Spinal cord (tissue), 10 donors: ENCODE data around the gene NUP93. TPM values are rescaled to one million over a fixed set of nuclear protein-coding genes. Genes with fewer than 3 reads are reported as not detected.

Source experiments
- DNase-seq, 6 donors: peaks; one replicate each; pipeline versions ENCODE4 v3.0.0 to v3.0.0-alpha.2; 2013 to 2015; ENCODE audit warnings: low spot score in 6 of 6, low read depth in 4 of 6
- H3K27ac ChIP-seq: one replicate; pipeline ENCODE4 v1.5.1; 2013; ENCODE audit warnings: low read depth, low read length, control low read depth
- H3K27me3 ChIP-seq: one replicate; pipeline ENCODE4 v1.6.1; 2013; ENCODE audit warnings: low read length; ENCODE audit not compliant: control insufficient read depth, insufficient read depth
- H3K36me3 ChIP-seq: one replicate; pipeline ENCODE4 v1.6.1; 2013; ENCODE audit warnings: low read length; ENCODE audit not compliant: control insufficient read depth, insufficient read depth
- H3K4me1 ChIP-seq: one replicate; pipeline ENCODE4 v1.6.1; 2013; ENCODE audit warnings: low read length; ENCODE audit not compliant: control insufficient read depth, insufficient read depth
- H3K4me3 ChIP-seq: one replicate; pipeline ENCODE4 v1.5.1; 2013; ENCODE audit warnings: low read depth, low read length, control low read depth
- H3K9me3 ChIP-seq: one replicate; pipeline ENCODE4 v1.6.1; 2013; ENCODE audit warnings: low read length; ENCODE audit not compliant: control insufficient read depth, insufficient read depth
- WGBS: methylation state at CpG from one replicate; pipeline ENCODE4 v1.1.5; 2013; ENCODE audit warnings: missing lambda C conversion rate; ENCODE audit not compliant: insufficient coverage; 5-methylcytosine and 5-hydroxymethylcytosine counted together
- polyA plus RNA-seq, 2 donors: library from polyadenylated mRNA; unstranded; fragments of 120-200 nt; gene quantifications; one replicate each; pipeline ENCODE4 v1.2.1, GENCODE V29; 2013; ENCODE audit not compliant: insufficient read length in 2 of 2
- total RNA-seq, 2 donors: library from RNA; depleted of rRNA in 1 of 2; stranded (reverse); fragments of 120-200 nt in 1 of 2; fragments of >200 nt in 1 of 2; gene quantifications; one replicate each; pipeline versions ENCODE4 v1.2.3 to v1.2.4, GENCODE V29; 2013 to 2014
- donor health status: healthy.

NUP93 gene
- total and polyA plus RNA-seq, 4 donors = 103 to 128 (median 121) TPM

DNA sequence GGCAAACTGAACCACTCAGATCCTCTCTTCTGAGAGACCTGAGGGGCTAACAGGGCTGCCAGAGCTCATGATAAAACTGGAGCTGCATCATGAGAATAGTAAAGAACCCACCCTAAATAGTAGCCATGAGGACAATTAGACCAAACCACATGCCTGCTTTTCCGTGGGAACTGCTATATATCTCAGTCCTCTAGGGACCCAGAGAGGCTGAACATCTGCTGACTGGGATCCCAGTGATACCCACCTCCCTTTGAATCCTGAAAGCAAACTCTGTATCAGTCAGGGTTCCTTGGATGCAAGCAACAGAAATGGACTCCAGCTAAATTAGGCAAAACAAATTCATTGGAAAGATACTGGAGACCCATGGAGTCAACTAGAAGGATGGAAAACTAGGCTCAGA lies 41.2 kb upstream of the NUP93 start:
- WGBS = 30% methylated on average over 1 of the region's 1 CpG
- no peaks in the 10 kb centered on the region for H3K36me3 ChIP-seq
- H3K27ac ChIP-seq = no peak overlapping the region
- H3K9me3 ChIP-seq = peaks cover 2% of the 10 kb centered on the region
- no peak overlapping the region for H3K4me3 ChIP-seq
- peaks cover 13% of the 10 kb centered on the region for H3K4me1 ChIP-seq
- no peak for DNase-seq
- no peaks in the 10 kb centered on the region for H3K27me3 ChIP-seq

DNA sequence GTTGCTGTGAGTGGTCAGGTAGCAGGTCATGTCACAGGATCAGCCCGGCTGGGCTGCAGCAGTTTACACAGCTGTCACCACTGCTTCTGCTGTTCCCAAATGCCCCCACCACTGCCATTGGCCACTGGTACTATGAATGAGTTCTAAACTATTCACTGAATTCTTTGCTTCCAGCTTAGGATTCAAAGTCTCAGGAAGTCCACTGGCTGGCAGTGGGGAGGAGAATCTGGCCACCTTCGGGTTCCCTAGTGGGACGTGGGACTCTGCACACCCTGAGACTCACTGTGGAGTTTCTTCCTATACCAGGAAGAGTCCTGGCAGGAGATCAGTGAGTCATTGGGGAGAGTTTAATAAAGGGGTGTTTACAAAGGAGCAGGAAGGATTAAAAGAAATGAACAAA lies 40.8 kb upstream of the NUP93 start:
- Histone ChIP-seq H3K4me1 (peaks cover 9% of the 10 kb centered on the region), H3K27me3 (no peaks in the 10 kb centered on the region), H3K9me3 (peaks cover 2% of the 10 kb centered on the region), H3K36me3 (no peaks in the 10 kb centered on the region), H3K4me3 (no peak overlapping the region), H3K27ac (no peak overlapping the region)
- WGBS = 82% methylated on average over 2 of the region's 3 CpGs
- DNase-seq = no peak

DNA sequence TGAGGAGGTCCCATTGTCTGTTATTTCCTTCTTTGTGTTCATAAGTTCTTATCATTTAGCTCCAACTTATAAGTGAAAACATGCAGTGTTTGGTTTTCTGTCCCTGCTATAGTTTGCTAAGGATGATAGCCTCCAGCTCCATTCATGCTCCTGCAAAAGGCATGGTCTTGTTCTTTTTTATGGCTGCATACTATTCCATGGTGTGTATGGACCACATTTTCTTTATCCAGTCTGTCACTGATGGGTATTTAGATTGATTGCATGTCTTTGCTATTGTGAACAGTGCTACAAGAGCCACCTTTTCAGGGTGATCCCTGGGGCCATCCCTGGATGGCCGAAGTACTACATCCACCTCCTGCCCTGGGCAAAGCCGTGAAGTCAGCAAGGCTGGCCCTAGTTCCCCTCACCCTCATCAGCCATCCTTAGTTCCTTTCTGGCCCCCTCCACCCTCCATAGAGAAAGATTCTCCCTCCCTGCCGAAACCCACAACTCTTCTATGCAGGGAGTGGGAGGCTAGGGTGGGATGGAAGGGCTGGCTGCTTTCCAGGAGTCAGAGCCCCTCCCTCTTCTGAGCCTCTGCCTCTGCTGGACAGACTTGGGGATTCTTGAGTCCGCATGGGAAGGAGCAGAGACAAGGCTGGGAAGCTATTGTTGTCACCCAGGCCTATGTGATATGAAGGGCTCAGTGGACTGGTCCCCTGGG lies 39.4 kb upstream of the NUP93 start:
- Histone ChIP-seq H3K4me3 (no peak overlapping the region), H3K36me3 (no peaks in the 10 kb centered on the region)
- 83% methylated on average over 3 of the region's 4 CpGs for WGBS

DNA sequence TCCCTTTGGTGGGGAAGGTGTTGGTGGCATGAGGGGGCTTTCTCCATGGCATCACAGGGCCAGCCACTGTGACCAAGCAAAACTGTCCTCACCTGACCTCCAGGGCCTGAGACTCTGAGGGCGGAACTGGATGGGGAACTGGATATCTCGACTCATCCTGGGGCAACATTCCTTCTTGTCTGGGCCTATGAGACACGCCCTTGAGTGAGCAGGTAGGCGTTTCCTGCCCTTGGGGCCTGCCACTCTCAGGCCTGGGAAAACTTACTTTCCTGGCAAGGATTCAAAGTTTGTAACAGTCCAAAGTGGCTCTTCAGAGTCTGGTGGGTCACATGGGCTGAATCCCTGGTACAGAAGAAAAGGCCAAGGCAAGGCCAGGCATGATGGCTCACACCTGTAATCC lies 38.0 kb upstream of the NUP93 start:
- Histone ChIP-seq H3K9me3 (no peaks in the 10 kb centered on the region), H3K4me1 (no peaks in the 10 kb centered on the region), H3K27ac (no peak overlapping the region), H3K36me3 (no peaks in the 10 kb centered on the region), H3K27me3 (no peaks in the 10 kb centered on the region), H3K4me3 (no peak overlapping the region)
- WGBS = 73% methylated on average over 4 of the region's 4 CpGs
- DNase-seq = no peak

More for the DNA sequence above, 39.4 kb upstream of the NUP93 start:
- Histone ChIP-seq H3K27me3 (no peaks in the 10 kb centered on the region), H3K4me1 (no peaks in the 10 kb centered on the region), H3K9me3 (peaks cover 2% of the 10 kb centered on the region), H3K27ac (no peak overlapping the region)
- DNase-seq = no peak

DNA sequence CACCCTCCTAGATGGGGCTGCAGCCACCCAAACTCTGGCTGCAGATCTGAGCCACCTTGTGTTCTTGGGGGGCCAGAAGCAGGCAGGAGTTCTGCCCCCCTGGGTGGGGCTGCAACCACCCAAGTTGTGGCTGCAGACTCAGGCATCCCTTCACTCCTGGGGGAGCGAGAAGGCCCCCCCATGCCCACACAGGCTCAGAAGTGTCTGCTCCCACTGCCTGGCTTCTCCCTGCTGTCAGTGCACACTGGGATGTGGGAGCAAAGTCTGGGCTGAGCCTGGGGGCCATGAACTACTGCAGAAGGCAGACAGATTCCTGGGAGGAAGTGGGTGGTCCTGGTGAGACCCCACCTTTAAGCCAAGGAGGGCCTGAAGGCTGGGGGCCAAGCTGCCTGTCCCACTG lies 34.7 kb upstream of the NUP93 start:
- no peaks in the 10 kb centered on the region for H3K27me3 ChIP-seq
- H3K9me3 ChIP-seq = no peaks in the 10 kb centered on the region
- no peak overlapping the region for H3K4me3 ChIP-seq
- no peak overlapping the region for H3K27ac ChIP-seq
- WGBS = 80% methylated on average over 1 of the region's 1 CpG
- H3K4me1 ChIP-seq = no peaks in the 10 kb centered on the region
- no peak for DNase-seq
- H3K36me3 ChIP-seq = no peaks in the 10 kb centered on the region

DNA sequence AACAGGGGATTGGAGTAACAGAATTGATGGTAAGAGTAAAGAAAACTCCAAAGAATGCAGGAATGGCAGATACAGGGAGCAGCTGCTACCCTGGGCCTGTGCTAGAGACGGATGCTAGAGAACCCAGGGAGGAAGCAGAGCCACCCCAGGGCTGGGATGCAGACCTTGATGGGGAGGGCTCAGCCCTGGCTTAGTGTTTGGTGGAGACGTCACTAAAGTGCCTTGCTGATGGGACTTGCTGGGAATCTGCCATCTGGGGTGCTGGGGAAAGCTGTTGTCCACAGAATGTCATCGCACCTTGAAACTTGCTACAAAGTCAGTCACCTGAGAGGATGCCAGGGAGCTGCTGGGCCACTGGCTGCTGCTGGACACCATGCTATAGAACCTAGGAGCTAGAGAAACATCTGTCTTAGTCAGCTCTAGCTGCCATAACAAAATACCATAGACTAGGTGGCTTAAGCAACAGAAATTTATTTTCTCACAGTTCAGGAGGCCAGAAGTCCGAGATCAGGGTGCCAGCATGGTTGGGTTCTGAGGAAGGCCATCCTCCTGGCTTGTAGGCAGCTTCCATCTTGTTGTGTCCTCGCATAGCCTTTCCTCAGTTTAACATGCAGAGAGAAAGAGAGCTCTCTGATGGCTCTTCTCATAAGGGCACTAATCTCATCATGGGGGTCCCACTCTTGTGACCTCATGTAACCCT lies 32.3 kb upstream of the NUP93 start:
- Histone ChIP-seq H3K36me3 (no peaks in the 10 kb centered on the region), H3K4me1 (no peaks in the 10 kb centered on the region), H3K4me3 (no peak overlapping the region), H3K27ac (no peak overlapping the region), H3K27me3 (no peaks in the 10 kb centered on the region), H3K9me3 (no peaks in the 10 kb centered on the region)
- 92% methylated on average over 5 of the region's 5 CpGs for WGBS
- no peak for DNase-seq

DNA sequence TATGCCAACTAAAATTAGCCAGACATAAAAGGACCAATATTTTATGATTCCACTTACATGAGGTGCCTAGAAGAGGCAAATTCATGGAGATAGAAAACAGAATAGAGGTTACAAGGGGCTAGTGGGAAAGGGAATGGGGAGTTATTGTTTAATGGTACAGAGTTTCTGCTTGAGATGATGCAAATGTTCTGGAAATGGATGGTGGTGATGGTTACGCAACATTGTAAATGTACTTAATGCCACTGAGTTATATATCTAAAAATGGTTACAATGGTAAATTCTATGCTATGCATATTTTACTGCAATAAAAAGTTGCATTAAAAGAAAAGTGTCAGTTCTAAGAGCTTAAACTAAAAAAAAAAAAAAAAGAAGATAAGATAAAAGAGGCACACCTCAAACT lies 29.7 kb upstream of the NUP93 start:
- no CpG with 5 or more reads among the region's 1 CpG for WGBS
- DNase-seq = no peak
- Histone ChIP-seq H3K36me3 (no peaks in the 10 kb centered on the region), H3K9me3 (no peaks in the 10 kb centered on the region), H3K27ac (no peak overlapping the region), H3K4me3 (no peak overlapping the region), H3K27me3 (no peaks in the 10 kb centered on the region), H3K4me1 (no peaks in the 10 kb centered on the region)

DNA sequence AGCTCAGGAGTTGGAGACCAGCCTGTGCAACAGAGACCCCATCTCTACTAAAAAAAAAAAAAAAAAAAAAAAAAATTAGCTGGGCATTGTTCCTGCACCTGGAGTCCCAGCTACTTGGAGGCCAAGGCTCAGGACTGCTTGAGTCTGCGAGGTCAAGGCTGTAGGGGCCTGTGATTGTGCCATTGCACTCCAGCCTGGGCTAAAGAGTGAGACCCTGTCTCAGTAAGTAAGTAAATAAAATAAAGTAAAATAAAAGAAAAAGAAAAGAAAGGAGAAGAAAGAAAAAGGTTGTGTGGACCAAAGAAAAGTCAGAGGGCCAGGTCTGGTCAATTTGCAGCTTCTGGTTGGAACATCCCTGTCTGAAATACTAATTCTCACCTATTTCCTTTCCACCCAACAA lies 29.3 kb upstream of the NUP93 start:
- no peaks in the 10 kb centered on the region for H3K4me1 ChIP-seq
- H3K36me3 ChIP-seq = no peaks in the 10 kb centered on the region
- no peaks in the 10 kb centered on the region for H3K27me3 ChIP-seq
- H3K9me3 ChIP-seq = no peaks in the 10 kb centered on the region
- DNase-seq = no peak
- no peak overlapping the region for H3K27ac ChIP-seq
- WGBS = 100% methylated on average over 1 of the region's 1 CpG
- no peak overlapping the region for H3K4me3 ChIP-seq

DNA sequence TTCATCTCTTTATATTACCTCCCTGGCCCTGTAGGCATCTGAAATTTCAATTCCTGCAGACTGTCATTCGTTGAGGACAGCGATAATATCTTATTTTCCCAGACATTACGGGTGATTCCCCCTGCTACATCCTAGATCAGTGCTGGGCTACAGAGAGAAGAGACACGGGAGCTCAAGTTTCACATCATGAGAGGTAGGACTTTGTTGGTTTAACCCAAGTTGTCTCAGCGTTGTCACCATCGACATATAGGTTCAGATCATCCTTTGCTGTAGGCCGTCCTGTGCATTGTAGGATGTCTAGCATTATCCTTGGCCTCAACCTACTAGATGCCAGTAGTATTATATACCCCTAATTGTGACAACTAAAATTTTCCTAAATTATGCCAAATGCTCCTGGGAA lies 28.4 kb upstream of the NUP93 start:
- H3K27me3 ChIP-seq = no peaks in the 10 kb centered on the region
- H3K4me1 ChIP-seq = no peaks in the 10 kb centered on the region
- no peaks in the 10 kb centered on the region for H3K9me3 ChIP-seq
- no peak overlapping the region for H3K4me3 ChIP-seq
- no peaks in the 10 kb centered on the region for H3K36me3 ChIP-seq
- H3K27ac ChIP-seq = no peak overlapping the region
- no peak for DNase-seq
- WGBS = 95% methylated on average over 3 of the region's 7 CpGs

DNA sequence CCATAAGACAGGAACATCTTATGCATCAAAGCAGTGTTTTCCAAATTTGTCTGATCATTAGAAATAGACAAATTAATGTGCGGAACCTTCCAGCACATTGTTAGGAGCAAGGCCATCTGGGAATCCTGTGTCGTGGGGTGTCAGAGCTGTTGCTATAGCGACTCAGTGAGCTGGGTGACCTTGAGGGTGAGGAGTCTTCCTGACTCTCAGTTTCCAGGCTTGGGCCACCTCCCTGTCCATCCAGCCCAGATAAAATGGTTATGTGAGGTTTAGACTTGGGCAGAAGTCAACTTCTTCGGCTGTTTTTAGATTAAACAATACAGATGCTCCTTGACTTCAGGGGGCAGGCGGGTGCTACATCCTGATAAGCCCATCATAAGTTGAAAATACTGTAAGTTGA lies 27.1 kb upstream of the NUP93 start:
- H3K4me3 ChIP-seq = no peak overlapping the region
- H3K27ac ChIP-seq = no peak overlapping the region
- H3K36me3 ChIP-seq = no peaks in the 10 kb centered on the region
- 100% methylated on average over 1 of the region's 5 CpGs for WGBS
- H3K4me1 ChIP-seq = no peaks in the 10 kb centered on the region
- DNase-seq = no peak
- no peaks in the 10 kb centered on the region for H3K27me3 ChIP-seq
- no peaks in the 10 kb centered on the region for H3K9me3 ChIP-seq
